ENCODE data around the gene LHFPL3. TPM values are rescaled to one million over a fixed set of nuclear protein-coding genes. Genes with fewer than 3 reads are reported as not detected.

LHFPL3 gene
- polyA plus RNA-seq, 1 experiment = not detected

- Histone ChIP-seq H3K4me3 (ENCODE audit: low read depth, low read length) (no peak overlapping the region), H3K36me3 (ENCODE audit: control insufficient read depth, insufficient read depth, low read length) (no peaks in the 10 kb centered on the region), H3K27me3 (ENCODE audit: control insufficient read depth, insufficient read depth, low read length) (no peaks in the 10 kb centered on the region)
- DNase-seq (ENCODE audit: low read depth) = no peak
- ChIA-PET CTCF (interaction anchor here (0.7 kb wide), 1 partner anchor 63 kb away, joined by 3 read pairs; no protein-coding TSS in a partner anchor), POLR2A (no interaction called here)
- TF ChIP-seq CTCF (IDR thresholded peaks at IDR 0.05; ENCODE audit: insufficient read depth, low read depth, low read length) = no peak
Measured at GRCh38 chr7:104820836-104821535, 492.6 kb downstream of the LHFPL3 start.

GRCh38 chr7:104823177-104823576, 494.8 kb downstream of the LHFPL3 start:
- Histone ChIP-seq H3K4me3 (ENCODE audit: low read depth, low read length) (no peak overlapping the region), H3K27me3 (ENCODE audit: control insufficient read depth, insufficient read depth, low read length) (no peaks in the 10 kb centered on the region), H3K36me3 (ENCODE audit: control insufficient read depth, insufficient read depth, low read length) (no peaks in the 10 kb centered on the region)
- TF ChIP-seq CTCF (IDR thresholded peaks at IDR 0.05; ENCODE audit: insufficient read depth, low read depth, low read length) = no peak
- DNase-seq (ENCODE audit: low read depth) = no peak
- ChIA-PET POLR2A (no interaction called here), CTCF (interaction anchor here (4.8 kb wide), 1 partner anchor 25 kb away, joined by 22 read pairs; no protein-coding TSS in a partner anchor)

GRCh38 chr7:104825099-104825498, 496.7 kb downstream of the LHFPL3 start:
- no peak for DNase-seq (ENCODE audit: low read depth)
- H3K4me3 ChIP-seq (ENCODE audit: low read depth, low read length) = no peak overlapping the region
- H3K36me3 ChIP-seq (ENCODE audit: control insufficient read depth, insufficient read depth, low read length) = no peaks in the 10 kb centered on the region
- TF ChIP-seq CTCF (IDR thresholded peaks at IDR 0.05; ENCODE audit: insufficient read depth, low read depth, low read length) = no peak
- ChIA-PET CTCF (interaction anchor here (4.8 kb wide), 1 partner anchor 23 kb away, joined by 22 read pairs; no protein-coding TSS in a partner anchor), POLR2A (no interaction called here)
- no peaks in the 10 kb centered on the region for H3K27me3 ChIP-seq (ENCODE audit: control insufficient read depth, insufficient read depth, low read length)

- Histone ChIP-seq H3K36me3 (ENCODE audit: control insufficient read depth, insufficient read depth, low read length) (no peaks in the 10 kb centered on the region), H3K4me3 (ENCODE audit: low read depth, low read length) (no peak overlapping the region), H3K27me3 (ENCODE audit: control insufficient read depth, insufficient read depth, low read length) (no peaks in the 10 kb centered on the region)
- DNase-seq (ENCODE audit: low read depth) = no peak
- ChIA-PET POLR2A (no interaction called here), CTCF (interaction anchor here (0.8 to 4.8 kb wide), 2 partner anchors 10 to 22 kb away, joined by 3 to 22 read pairs; no protein-coding TSS in a partner anchor)
- TF ChIP-seq CTCF (IDR thresholded peaks at IDR 0.05; ENCODE audit: insufficient read depth, low read depth, low read length) = no peak
Measured at GRCh38 chr7:104826135-104826534, 497.7 kb downstream of the LHFPL3 start.

- ChIA-PET CTCF (interaction anchor here (3.8 kb wide), 1 partner anchor 11 kb away, joined by 40 read pairs; no protein-coding TSS in a partner anchor), POLR2A (no interaction called here)
- DNase-seq (ENCODE audit: low read depth) = no peak
- TF ChIP-seq CTCF (IDR thresholded peaks at IDR 0.05; ENCODE audit: insufficient read depth, low read depth, low read length) = no peak
- Histone ChIP-seq H3K36me3 (ENCODE audit: control insufficient read depth, insufficient read depth, low read length) (no peaks in the 10 kb centered on the region), H3K4me3 (ENCODE audit: low read depth, low read length) (no peak overlapping the region), H3K27me3 (ENCODE audit: control insufficient read depth, insufficient read depth, low read length) (no peaks in the 10 kb centered on the region)
Measured at GRCh38 chr7:104836976-104837375, 508.6 kb downstream of the LHFPL3 start.
